Umbilical cord (tissue), 2 donors: ENCODE data around the gene DIRAS3. TPM values are rescaled to one million over a fixed set of nuclear protein-coding genes. Genes with fewer than 3 reads are reported as not detected.
A peak's percentile ranks its signal among the peaks of the same experiment; 100 is the strongest.
"Not testable (repeated sequence)": the region's sequence is repeated elsewhere in the genome, so short reads cannot be mapped to it uniquely, and the experiment has no call there.

Experiments used
- DNase-seq: peaks from one replicate; pipeline ENCODE4 v3.0.0-alpha.2; 2015; ENCODE audit warnings: low spot score
- total RNA-seq: library from RNA; depleted of rRNA; stranded (reverse); fragments of >200 nt; gene quantifications from one replicate; pipeline ENCODE4 v1.2.3, GENCODE V29; 2014; ENCODE audit warnings: low replicate concordance; ENCODE audit not compliant: insufficient read depth

Gene DIRAS3
- total RNA-seq, 1 donor from 2014 or later: 2.9 TPM

- no peak for DNase-seq
Observed at GRCh38 chr1:68024635-68025338, 25.6 kb downstream of the DIRAS3 start.

DNA sequence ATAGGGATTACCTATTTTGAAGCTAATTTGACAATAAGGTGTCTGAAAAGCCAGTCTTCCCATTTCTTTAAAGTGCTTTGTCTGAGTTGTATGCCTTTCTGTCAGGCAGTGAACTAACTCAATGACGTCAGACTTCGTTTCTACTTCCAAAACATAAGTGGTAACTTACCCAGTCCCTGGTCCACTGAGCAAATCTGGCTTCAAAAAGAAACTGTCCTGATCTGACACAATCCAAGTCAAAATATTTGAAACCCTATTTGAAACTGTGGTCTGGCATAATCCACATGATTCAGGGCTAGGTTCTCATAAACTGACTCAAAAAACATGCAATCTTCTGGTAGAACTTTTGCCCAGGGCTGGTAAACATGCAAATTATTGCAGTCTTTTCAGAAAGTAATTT, 34.0 kb downstream of the DIRAS3 start:
- DNase-seq: peak; percentile 12

GRCh38 chr1:68015971-68016370, 34.5 kb downstream of the DIRAS3 start:
- DNase-seq: no peak

GRCh38 chr1:68015369-68015768, 35.1 kb downstream of the DIRAS3 start:
- no peak for DNase-seq

- DNase-seq: no peak
Observed at GRCh38 chr1:68013351-68013750, 37.1 kb downstream of the DIRAS3 start.

- DNase-seq: no peak
Observed at GRCh38 chr1:68011657-68012375, 38.6 kb downstream of the DIRAS3 start.

- no peak for DNase-seq
Observed at GRCh38 chr1:68010543-68010942, 39.9 kb downstream of the DIRAS3 start.

- DNase-seq: peak; percentile 21
Observed at GRCh38 chr1:68010090-68010489, 40.3 kb downstream of the DIRAS3 start.

DNA sequence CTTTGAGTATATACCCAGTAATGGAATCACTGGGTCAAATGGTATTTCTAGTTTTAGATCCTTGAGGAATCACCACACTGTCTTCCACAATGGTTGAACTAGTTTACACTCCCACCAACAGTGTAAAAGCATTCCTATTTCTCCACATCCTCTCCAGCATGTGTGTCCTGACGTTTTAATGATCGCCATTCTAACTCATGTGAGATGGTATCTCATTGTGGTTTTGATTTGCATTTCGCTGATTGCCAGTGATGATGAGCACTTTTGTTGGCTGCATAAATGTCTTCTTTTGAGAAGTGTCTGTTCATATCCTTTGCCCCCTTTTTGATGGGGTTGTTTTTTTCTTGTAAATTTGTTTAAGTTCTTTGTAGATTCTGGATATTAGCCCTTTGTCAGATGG, 46.8 kb downstream of the DIRAS3 start:
- not testable (repeated sequence) for DNase-seq

GRCh38 chr1:68000191-68000590, 50.2 kb downstream of the DIRAS3 start:
- DNase-seq: no peak

DNA sequence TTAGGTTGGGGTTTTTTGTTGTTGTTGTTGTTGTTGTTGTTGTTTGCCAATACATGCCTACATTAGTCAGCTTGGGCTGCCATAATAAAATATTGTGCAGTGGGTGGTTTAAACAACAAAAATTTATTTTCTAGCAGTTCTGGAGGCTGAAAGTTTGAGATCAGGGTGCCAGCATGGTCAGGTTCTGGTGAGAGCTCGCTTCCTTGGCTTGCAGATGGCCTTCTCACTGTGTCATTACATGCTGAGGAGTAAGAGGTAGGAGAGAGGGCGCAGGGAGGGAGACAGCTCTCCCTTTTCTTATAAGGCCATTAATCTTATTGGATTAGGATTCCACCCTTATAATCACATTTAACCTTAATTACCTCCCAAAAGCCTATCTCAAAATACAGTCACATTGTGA, 52.7 kb downstream of the DIRAS3 start:
- no peak for DNase-seq

Other genes with a start within 250 kb of the DIRAS3 start
- gene GNG12, start 217.2 kb downstream of the DIRAS3 start, total RNA-seq: 153 TPM
- 50.6 TPM for gene WLS, start 181.9 kb upstream of the DIRAS3 start, total RNA-seq